ENCODE results near the gene CACNA1C.

CACNA1C gene

DNA sequence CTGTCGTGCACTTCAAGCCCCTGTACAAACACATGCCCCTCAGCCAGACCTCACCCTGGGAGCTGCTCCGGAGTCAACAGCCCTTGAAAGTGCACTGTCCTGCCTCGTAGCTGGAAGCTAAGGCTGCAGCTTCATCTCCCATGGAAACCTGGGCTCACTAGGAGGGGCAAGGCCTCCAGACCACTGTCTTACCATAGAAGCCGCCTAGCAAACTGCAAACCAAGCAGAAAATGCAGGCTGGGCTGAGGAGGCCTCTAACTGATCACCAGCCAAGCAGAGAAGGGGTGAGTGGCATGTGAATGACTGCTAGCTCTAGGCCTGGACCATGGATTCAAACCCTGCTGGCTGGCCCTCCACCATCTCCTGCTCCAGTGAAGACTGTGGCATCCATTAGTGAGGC is 340.2 kb downstream of the CACNA1C start:
- no peak for DNase-seq (ENCODE audit: low spot score)

DNA sequence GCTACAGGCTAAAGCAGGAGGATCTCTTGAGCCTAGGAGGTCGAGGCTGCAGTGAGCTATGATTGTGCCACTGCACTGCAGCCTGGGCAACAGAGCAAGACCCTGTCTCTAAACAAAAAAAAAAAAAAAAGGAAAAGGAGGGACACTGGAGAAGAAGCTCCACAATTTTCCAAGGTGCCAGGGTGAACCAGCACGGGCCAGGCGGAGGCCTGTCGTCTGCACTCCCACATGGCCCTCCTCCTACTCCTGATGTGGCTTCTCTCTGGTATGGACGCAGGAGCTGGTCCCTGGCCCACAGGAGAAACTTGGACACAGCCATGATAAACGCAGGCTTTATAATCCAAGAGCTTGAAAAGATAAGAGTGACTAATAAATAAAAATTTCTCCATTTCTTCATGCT is 341.2 kb downstream of the CACNA1C start:
- no peak for DNase-seq (ENCODE audit: low spot score)

DNA sequence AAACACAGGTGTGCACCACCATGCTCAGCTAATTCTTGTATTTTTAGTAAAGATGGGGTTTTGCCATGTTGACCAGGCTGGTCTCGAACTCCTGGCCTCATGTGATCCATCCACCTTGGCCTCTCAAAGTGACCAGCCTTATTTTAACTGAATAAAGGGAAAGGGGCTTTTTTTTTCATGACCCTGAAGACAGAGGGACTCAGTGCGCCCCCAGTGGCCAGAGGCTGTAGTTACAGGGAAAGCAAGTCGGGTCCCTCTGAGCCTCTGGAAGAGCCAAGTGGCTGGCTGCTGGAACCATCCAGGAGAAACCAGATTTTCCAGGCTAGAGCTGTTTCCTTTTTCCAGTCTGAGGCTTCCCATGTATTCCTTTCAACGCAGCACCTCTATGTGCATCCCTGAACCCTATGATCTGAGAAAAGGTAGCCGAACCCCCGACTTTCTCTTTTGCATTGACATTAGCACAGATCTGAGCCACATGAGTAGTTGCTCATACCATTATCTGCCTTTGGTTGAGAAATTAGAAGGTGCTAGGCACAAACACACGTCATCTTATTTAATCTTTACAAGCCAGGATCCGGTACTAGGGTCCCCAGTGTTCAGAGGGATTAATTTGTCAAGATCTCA is 342.7 kb downstream of the CACNA1C start:
- peak; percentile 55 for DNase-seq (ENCODE audit: low spot score)

DNA sequence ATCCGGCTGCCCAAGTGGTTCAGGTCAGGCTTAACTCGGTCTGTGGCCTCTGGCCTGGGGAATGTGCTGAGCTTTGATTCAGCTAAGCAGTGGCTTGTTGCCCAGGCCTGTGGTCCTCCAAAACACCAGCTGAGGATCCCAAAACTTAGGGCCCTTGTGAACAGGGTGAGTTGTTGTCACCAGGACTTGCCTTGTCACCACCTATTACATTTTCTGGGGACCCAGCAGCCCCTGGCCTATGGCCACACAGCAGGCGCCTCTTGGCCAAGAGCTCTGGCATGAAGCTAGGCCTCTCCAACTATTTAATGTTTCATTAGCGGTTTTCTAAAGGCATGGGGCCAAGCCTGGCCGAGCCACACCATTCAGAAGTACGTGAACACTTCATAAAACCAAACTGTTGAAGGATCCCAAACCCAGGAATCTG is 343.7 kb downstream of the CACNA1C start:
- DNase-seq (ENCODE audit: low spot score), result no peak

DNA sequence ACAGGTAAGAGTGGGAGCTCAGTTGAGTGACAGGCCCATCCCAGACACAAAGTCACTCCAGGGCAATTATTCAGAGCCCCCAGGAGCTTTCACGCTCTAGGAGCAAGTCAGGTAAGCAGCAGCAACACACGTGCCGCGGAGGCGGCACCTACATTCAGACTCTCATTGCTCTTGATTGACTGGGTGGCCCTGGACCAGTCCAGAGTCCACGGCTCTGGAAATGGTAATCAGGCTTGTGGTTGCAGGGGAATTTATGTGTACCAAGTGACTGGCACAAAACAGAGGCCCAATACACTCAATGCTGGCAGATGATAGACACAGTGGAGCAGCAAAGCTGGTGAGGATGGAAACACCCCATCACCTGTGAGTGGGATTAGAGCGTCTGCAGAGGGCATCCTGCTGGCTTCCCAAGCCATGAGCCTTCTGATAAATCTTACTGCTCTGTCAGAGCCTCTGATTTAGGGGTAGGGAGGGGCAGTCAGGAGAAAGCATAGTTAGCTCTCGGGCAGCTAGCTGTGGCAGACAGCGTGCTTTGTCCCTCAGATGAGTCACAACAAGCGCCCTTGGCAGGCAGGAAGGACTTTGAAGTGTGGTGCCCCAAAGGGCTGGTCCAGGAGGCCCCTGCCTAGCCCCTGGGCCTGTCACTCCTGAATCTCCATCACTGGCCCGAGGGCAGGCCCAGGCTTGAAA is 344.7 kb downstream of the CACNA1C start:
- DNase-seq (ENCODE audit: low spot score), result no peak

DNA sequence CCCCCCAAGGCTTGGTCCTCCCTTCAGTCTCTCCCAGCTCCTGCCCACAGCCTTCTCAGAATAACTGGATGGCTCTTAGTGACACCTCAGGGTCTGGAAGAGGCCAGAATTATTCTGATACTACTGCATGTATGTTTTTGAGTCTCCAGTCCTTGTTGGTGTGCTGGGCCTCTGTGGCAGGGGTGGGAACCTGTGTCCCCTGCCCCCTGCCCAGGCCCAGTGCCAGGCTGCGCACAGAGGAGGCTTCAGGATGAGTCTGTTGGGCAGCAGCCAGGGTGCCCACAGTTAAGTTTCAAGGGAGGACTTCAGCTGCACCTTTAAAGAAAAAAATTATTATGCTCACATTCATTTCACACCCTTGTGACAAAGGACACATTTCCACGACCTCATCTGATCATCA is 348.3 kb downstream of the CACNA1C start:
- no peak for DNase-seq (ENCODE audit: low spot score)

DNA sequence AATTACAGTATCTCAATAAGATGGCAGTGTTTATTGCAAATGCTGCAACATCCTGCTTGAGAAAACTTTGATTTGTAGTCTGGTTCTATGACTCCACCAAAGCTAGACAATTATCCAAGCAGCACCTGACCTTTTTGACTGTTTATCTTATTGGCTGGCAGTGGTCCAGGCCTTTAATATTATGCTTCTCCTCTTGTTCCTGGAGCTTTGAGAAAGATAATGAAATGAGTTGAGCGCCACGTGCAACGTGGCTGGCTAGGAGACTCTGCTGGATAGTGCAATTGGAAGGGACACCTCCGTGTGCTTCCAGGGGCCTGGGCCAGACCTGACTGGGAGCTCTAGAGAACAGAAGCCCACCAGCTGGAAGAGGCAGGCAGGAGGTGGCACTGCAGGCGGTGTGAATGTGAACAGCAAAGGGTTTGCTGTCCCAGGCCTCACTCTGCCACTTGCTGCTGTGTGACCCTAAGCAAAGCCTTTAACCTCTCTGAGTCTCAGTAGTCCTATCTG is 349.3 kb downstream of the CACNA1C start:
- no peak for DNase-seq (ENCODE audit: low spot score)

DNA sequence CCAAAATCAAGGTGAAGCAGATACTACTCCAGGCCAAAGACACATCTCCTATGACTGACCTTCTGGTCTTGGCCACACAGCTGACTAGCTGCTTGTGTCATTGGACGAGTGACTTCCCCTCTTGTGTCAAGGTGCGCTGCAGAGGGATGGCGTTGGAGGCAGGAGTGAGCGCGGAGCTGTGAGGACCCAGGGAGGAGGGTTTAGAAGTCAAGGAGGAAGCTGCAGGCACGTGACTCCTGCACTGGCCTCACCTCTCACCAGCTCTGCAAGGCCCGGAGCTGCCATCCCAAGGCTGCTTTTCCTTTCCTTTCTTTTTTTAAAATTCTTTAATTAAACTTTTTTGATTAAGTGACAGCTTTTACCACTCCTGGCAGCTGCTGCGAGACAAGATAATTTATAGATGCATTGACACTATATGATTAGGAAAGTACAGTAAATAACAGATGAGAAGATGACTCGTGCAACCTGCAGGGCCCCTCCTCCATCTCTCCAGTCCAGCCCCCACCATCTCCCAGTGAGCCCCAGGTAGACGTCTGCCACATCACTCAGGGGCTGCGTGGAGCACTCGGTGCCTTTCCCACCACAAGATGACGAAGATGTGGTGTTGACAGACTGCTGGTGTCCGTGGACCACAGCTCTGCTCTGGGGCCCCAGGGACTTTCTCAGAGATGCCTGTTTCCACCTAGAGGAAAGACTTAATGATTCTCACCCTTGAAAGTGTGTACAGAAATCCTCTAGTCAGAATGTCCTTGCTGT is 350.6 kb downstream of the CACNA1C start:
- no peak for DNase-seq (ENCODE audit: low spot score)

DNA sequence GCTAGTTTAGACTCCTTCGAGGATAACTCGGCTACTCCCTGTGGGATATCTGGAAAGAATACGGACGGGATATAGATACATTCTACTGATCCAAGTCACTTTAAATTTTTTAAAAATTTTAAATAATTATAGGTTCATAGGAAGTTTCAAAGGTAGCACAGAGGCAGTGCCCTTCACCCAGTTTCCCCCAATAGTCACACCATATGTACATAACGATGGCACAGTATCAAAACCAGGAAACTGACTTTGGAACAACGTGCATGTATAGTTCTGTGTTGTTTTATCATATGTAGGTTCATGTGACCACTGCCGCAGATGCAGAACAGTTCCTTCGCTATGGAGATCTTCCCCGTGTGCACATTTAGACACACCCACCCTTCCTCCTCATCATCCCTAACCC is 352.3 kb downstream of the CACNA1C start:
- DNase-seq (ENCODE audit: low spot score), result no peak

DNA sequence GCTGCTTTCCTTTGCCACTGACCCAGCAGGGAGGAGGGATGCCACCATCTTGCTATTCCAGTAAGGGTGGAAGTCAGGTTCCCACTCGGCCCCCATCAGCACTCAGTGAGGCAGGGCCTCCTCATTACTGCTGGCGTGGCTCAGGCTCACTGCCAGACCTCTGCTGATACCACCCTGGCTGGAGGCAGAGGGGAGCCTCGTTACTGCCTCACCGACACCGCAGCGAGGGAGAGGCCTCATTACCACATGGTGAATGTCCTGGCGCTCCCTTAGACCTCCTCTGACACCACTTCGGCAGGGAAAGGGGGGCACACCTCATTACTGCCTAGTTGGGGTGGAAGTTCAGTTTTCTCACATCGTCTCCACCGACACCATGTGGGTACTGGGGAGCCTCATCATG is 354.1 kb downstream of the CACNA1C start:
- DNase-seq (ENCODE audit: low spot score), result no peak

DNA sequence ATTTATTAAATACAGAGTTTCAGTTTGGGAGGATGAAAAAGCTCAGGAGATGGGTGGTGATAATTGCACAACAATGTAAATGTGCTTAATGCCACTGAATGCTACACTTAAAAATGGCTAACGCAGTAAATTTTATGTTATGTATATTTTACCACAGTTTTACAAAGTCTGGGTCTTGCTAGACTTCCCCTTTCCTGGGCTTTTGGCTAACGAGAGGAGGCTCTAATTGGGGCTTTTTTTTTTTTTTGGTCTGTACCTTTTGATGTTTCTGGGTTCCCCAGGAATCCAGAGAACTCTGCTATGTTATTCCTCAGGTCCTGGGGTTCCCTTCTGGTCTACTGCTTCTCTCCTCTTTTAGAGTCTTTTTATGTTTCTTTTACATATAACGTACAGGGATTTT is 355.5 kb downstream of the CACNA1C start:
- DNase-seq (ENCODE audit: low spot score), result no peak

DNA sequence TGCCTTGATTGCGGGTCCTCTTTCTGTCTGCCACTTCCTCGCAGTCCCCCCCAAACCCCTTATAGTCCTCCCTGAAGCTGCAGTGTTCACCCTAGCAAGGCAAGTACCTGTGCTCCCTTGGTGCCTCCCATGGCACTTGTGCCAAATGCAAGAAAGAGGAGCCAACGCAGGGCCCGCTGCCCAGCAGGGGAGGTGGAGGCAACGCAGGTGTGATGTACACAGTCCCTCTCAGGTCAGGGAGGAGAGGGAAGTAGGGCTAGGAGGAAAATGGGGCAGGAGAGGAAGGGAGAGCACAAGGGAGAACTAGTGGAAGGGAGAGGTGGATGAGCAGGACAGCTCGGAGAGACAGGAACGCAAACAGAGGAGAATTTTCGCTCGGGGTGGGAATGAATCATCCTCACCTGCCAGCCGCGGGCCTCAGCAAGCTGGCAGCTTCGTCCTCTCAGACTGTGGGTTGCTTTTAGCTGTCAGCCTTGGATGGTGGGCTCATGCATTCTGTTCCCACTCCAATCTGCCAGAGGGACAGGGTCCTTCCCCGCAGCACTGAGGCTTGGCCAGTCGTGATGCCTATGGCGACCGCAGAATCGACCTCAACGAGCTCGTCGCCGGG is 357.0 kb downstream of the CACNA1C start:
- DNase-seq (ENCODE audit: low spot score), result no peak

DNA sequence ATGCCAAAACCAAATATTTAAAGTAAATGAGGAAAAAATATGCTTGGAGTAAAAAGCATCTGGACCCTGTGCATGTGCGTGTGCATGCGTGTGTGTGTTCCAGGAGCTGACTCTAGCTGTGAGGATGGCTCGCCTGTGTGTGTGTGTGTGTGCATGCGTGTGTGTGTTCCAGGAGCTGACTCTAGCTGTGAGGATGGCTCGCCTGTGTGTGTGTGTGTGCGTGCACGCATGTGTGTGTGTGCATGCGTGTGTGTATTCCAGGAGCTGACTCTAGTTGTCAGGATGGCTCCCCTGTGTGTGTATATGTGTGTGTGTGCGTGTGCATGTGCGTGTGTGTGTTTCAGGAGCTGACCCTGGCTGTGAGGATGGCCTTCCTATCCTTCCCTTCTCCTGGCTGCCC is 357.7 kb downstream of the CACNA1C start:
- DNase-seq (ENCODE audit: low spot score), result no peak

DNA sequence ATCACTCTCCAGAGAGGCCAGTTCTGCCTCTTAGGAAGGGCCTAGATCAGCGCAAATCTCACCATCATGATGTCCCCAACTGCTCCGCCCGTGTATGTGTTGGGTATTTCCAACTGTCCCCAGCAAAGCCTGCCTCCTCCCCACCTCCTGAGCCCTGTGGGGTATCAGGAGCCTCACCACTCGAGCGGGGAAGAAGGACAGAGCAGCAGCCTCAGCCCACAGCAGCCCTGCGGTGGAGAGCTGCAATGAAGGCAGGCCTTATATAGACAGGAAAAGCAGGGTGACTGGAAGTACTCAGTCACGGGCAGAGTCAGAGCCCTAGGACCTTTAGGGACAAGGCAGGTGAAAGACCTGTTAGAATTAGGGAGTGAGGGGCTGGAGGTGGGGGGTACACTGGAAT is 358.2 kb downstream of the CACNA1C start:
- DNase-seq (ENCODE audit: low spot score), result no peak

DNA sequence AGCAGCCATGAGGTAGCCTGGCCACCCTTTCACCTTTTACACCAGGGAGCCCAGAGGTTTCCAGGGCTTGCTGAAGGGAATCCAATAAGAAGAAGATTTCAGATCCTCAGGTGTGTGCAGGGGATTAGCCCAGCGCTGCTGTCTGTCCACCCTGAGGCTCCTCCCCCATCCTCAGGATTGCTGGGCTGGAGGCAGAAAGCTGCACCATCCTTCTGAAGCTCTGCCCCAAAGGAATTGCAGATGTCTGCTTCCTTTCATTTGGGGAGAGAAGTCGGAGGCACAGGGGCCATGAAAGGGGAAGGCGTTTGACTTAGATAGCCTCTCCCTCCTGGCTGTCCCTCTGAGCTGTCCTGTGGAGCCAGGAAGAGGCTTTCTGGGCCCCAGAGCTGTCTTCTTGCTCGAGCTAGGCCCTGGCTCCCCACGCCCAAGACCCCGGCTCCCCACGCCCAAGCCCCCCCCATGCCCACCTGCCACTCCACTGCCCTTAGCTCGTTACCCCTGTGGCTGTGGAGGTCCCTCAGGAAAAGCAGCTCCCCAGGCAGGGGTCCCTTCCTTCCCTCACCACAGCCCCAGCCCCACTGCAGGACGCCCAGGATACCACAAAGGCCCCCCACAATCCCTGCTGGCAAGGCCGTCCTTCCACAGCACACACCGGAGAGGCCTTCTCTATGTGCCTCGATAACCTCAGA is 359.0 kb downstream of the CACNA1C start:
- DNase-seq (ENCODE audit: low spot score), result no peak

DNA sequence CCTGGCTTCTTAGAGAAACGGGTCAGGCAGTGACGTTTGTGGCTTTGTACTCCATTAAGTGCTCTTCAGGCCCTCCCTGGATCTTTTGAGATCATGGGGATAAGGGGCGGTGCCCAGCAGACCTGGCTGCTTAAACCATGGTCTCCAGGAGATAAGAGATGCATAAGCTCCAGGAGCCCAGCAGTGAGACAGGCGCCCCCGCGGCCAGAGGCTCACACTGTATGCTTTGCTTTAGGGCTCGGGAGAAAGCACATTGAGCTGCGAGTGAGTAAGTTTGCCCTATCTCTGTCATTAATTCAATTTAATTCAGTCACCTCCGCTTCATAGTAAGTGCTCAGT is 359.5 kb downstream of the CACNA1C start:
- no peak for DNase-seq (ENCODE audit: low spot score)

DNA sequence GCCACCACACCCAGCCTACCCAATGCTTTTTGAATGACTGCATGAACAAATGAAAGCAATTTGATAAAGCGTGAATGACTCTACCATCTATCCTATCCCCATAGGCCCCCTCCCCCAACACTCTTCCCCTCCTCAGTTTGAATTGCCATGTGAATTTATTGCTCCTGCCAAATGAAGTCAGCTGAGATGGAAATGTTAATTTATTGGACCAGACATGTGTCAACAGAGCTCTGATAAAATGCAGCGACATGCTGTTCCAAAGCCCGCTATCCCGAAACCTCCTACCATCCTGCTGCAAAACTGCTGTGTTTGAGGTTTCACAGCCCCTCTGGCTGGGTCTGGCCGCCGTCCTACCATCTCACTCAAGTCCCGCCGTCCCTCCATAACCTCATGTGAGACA is 360.5 kb downstream of the CACNA1C start:
- DNase-seq (ENCODE audit: low spot score), result no peak

DNA sequence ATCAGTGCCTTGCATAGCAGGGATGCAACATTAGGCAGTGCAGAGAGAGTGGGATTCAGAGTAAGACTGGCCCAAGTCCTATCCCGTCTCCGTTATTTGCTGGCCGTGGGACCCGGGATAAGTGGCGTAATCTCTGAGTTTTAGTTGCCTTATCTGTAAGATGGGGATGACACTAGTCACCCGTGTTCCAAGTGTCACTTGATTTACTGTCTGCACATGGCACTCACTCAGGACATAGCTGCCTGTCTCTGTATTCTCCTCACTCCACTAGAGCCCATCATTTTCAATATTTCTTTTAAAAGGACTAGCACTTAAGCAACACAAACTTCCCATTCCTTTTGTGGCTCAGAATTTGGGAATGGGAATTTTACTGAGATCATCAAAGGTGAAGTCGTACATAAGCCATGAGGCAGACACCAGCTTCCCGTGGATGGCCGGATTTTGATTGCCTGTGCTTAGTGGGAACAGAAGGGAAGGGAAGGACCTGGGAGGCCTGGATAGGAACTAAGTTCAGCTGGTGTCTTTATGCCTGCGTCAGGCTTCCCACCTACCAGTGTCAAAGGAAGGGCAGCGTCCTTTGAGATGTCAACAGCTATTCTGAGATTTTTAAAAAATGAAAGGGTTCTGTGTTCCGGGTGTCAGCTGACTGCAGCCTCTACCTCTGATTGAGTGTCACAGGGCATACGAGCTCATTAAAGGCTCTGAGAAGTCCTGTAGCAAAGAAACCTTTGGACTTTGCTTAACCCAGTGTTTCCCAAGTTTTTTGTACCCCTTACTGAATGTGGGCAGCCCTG is 361.4 kb downstream of the CACNA1C start:
- no peak for DNase-seq (ENCODE audit: low spot score)

DNA sequence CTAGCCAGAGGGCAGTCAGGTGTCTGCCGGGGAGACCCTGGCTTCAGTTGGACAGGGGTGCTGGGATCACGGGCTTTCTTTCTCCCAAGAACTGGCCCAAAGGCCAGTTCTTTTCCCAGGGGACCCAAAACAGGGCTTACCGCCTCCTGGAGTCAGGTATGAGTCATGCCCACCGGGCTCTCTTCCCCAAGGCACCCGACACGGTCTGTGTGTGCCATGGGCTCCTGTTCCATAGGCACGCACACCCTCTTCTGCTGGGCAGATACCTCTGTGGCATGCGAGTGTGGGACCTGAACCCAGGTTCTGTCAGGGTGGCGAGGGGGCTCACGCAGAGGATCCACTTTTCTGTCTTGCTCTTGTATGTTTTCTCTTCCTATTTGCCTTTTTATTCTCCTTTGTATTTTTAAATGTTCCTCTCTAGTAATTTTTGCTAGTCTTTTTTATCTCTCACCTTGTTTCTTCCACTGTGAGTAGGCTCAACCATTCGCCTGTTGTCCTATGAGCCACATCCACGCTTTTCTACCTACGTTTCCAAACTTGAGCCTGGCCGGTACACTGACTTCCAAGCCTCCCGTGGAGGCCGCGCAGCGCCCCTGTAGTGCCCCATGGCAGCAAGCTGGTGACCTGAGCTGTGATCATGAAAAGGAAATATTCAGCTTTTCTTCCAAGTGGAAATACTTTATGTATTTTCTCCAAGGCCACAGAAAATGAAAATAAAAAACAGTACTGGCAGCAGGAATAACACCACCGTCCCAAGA is 362.2 kb downstream of the CACNA1C start:
- no peak for DNase-seq (ENCODE audit: low spot score)

DNA sequence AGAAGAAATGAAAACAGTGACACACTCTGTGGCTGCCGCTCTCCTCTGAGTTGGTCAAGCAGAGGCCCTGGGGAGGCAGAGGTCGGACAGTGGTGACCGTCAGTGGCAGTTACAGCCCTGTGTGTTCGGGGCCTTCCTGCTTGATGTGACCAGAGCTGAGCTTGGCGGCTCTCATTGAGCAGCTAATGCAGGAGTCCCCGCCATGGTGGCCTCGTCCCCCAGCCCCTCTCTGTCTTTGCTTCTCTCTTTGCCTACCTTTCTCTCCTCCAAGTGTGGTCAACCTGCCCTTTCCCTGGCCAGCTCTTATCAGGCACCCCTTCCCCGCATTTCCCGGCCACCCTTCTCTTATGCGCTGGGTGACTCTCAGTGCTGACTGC is 362.8 kb downstream of the CACNA1C start:
- no peak for DNase-seq (ENCODE audit: low spot score)

DNA sequence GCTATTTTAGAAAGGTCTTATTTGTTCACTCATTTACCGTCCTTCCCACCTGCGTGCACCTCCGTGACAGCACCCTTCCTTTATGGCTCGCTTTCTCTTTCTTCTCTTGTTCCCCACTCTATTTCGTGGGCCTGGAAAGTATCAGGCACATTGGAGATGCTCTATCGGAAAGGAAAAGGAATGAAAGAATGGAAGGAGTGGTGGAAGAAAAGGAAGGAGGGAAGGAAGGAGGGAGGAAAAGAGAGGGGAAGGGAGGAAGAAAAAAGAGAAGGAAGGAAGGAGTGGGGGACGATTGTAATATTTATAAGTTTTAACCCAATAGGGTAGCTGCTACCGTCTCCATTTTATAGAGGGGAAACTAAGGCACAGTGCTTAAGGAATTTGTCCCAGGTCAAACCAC is 363.4 kb downstream of the CACNA1C start:
- no peak for DNase-seq (ENCODE audit: low spot score)

All from LoVo (cell line).